HepG2 (cell line): ENCODE results near the gene HYPK. TPM values are rescaled to one million over a fixed set of nuclear protein-coding genes. Genes with fewer than 3 reads are reported as not detected.

Experiments
- CREM ChIP-seq, 2 experiments: sonication (generic) in 1 of 2; formaldehyde crosslinking in 1 of 2; IDR thresholded peaks; 2 replicates each; pipeline versions ENCODE4 v1.4.0 to v1.6.1; 2016 to 2020; ENCODE audit warnings: antibody characterized with exemption in 1 of 2, mild to moderate bottlenecking in 1 of 2, missing genetic modification reagents in 1 of 2
- KLF6 ChIP-seq: IDR thresholded peaks from 2 replicates; pipeline ENCODE4 v1.8.0; 2016; ENCODE audit warnings: missing biosample characterization, missing genetic modification reagents
- MAFG ChIP-seq: sonication (generic); formaldehyde crosslinking; IDR thresholded peaks from 2 replicates; pipeline ENCODE4 v1.5.1; 2020; ENCODE audit warnings: mild to moderate bottlenecking, missing genetic modification reagents
- MEF2D ChIP-seq: sonication (generic); formaldehyde crosslinking; IDR thresholded peaks from 2 replicates; pipeline ENCODE4 v1.5.1; 2020; ENCODE audit warnings: mild to moderate bottlenecking, missing genetic modification reagents
- NR2F1 ChIP-seq, 2 experiments: fragments of 450-650 bp in 1 of 2; formaldehyde crosslinking in 1 of 2; IDR thresholded peaks; 2 replicates each; pipeline versions ENCODE4 v1.5.0 to v1.6.1; 2016 to 2020; ENCODE audit warnings: mild to moderate bottlenecking in 1 of 2, missing compliant biosample characterization in 1 of 2, missing genetic modification reagents in 1 of 2, moderate library complexity in 1 of 2
- RCOR2 ChIP-seq: IDR thresholded peaks from 2 replicates; pipeline ENCODE4 v1.6.1; 2016; ENCODE audit warnings: missing biosample characterization, missing genetic modification reagents
- RFX1 ChIP-seq: fragments of 450-650 bp; IDR thresholded peaks from 2 replicates; pipeline ENCODE4 v1.6.1; 2017
- TAF1 ChIP-seq: sonication (generic); formaldehyde crosslinking; IDR thresholded peaks from 2 replicates; pipeline ENCODE4 v1.4.0; 2020; ENCODE audit warnings: missing genetic modification reagents
- TEAD2 ChIP-seq: sonication (generic); formaldehyde crosslinking; IDR thresholded peaks from 2 replicates; pipeline ENCODE4 v1.9.0; 2021; ENCODE audit warnings: missing genetic modification reagents
- ZFX ChIP-seq: sonication (generic); formaldehyde crosslinking; IDR thresholded peaks from 2 replicates; pipeline ENCODE4 v1.4.0; 2020; ENCODE audit warnings: mild to moderate bottlenecking, low read depth, missing genetic modification reagents, moderate library complexity
- ZNF552 ChIP-seq: sonication (generic); formaldehyde crosslinking; IDR thresholded peaks from 2 replicates; pipeline ENCODE4 v1.9.0; 2022; ENCODE audit warnings: missing genetic modification reagents, mild to moderate bottlenecking, borderline replicate concordance
- ZNF652 ChIP-seq: IDR thresholded peaks from 2 replicates; pipeline ENCODE4 v1.6.1; 2016; ENCODE audit warnings: low read depth, borderline replicate concordance
- polyA plus RNA-seq, 8 experiments: library from polyadenylated mRNA; depleted of rRNA in 3 of 8; stranded (reverse) in 7 of 8; unstranded in 1 of 8; fragments of >200 nt; fragmentation: Illumina TruSeq in 4 of 8; extraction: Trizol in 4 of 8; gene quantifications; 2 replicates each; pipeline versions ENCODE4 v1.2.1 to v1.2.3, GENCODE V29; 2011 to 2016; ENCODE audit warnings: low read depth in 4 of 8, missing spikeins in 1 of 8, mixed read lengths in 1 of 8; ENCODE audit not compliant: insufficient read depth in 1 of 8
- total RNA-seq, 5 experiments: library from RNA; depleted of rRNA; stranded (reverse); fragments of >200 nt; fragmentation: Illumina TruSeq; extraction: Trizol; gene quantifications; 2 replicates each; pipeline ENCODE4 v1.2.3, GENCODE V29; 2016; ENCODE audit warnings: low read depth in 1 of 5
- TF ChIP-seq, protein P1 (sequence below): sonication (generic); formaldehyde crosslinking; IDR thresholded peaks from 2 replicates; pipeline ENCODE4 v1.5.0; 2020; ENCODE audit warnings: missing genetic modification reagents, mild to moderate bottlenecking, borderline replicate concordance
- TF ChIP-seq, protein P2 (sequence below): sonication (generic); formaldehyde crosslinking; conservative IDR thresholded peaks from 2 replicates; pipeline ENCODE4 v1.4.0; 2020; ENCODE audit warnings: missing genetic modification reagents
- TF ChIP-seq, protein P3 (sequence below): sonication (generic); formaldehyde crosslinking; IDR thresholded peaks from 2 replicates; pipeline ENCODE4 v1.4.0; 2020; ENCODE audit warnings: missing genetic modification reagents, mild to moderate bottlenecking, borderline replicate concordance
- TF ChIP-seq, protein P4 (sequence below): sonication (generic); formaldehyde crosslinking; IDR thresholded peaks from 2 replicates; pipeline ENCODE4 v1.4.0; 2020; ENCODE audit warnings: missing genetic modification reagents
- TF ChIP-seq, protein P5 (sequence below): sonication (generic); formaldehyde crosslinking; conservative IDR thresholded peaks from 2 replicates; pipeline ENCODE4 v1.4.0; 2020; ENCODE audit warnings: missing genetic modification reagents

HYPK gene
- total and polyA plus RNA-seq, 2 of the 13 experiments (the other 11 are each of a cell fraction or from before 2014, with no cell fraction given): 13.5 to 16.5 TPM

DNA sequence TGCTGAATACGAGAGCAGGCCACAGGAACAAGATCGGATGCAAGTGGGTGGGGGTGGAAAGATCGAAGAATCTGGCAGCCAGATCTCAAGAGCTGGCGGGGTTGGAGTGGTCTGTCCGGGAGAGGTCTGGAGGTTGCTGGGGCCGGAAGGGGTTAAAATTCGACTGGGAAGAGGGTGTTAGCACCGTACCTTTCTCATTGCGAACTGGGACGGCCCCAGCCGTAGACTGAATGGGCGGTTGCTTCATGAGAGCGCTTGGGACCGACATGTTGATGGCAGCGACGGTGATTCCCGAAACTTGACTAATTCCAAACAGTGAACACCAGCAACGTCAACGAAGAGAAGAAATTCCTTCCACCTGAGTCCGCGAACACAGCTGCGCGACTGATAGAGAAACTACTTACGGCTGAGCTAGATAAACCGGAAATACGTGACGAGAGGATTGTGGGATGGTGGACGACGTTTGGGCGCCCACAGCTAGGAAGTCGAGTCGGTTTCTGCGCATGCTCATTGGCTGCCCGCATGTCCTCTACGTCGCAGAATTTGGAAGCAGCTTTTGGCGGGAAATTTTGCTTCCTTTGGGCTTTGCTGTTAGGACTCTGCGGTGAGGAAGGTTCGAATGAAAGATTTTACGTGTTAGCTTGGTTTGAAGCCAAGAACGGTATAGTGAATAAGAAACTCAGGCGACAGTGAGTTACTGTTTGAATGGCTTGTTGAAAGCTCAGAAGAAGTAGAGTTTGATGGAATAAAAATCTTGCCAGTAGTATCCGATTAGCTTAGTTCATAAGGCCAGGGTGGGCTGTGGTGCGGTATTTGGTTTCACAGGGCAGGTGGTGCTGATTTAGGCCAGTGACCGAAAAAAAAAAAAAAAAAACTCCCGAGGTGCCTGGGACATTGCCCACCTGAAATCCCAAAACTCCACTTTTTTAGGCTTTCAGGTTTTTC is 24.2 kb downstream of the HYPK start, which contains the start of gene MFAP1 (continued):
- TF ChIP-seq, protein P1, sequence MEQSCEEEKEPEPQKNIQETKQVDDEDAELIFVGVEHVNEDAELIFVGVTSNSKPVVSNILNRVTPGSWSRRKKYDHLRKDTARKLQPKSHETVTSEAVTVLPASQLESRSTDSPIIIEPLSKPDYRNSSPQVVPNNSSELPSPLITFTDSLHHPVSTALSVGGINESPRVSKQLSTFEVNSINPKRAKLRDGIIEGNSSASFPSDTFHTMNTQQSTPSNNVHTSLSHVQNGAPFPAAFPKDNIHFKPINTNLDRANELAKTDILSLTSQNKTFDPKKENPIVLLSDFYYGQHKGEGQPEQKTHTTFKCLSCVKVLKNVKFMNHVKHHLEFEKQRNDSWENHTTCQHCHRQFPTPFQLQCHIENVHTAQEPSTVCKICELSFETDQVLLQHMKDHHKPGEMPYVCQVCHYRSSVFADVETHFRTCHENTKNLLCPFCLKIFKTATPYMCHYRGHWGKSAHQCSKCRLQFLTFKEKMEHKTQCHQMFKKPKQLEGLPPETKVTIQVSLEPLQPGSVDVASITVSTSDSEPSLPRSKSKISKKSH (CRISPR knock-in tag): peak; percentile 61; the same call in 1 of the 2 replicates
- TF ChIP-seq RFX1: no peak
- peak; percentile 84 for TF ChIP-seq TAF1 (CRISPR knock-in tag)
- peak; percentile 80; the same call in 1 of the 2 replicates for TF ChIP-seq ZFX (CRISPR knock-in tag)
- TF ChIP-seq ZNF552 (CRISPR knock-in tag): peak; percentile 67; the same call in 1 of the 2 replicates
- no peak for TF ChIP-seq KLF6
- peak; percentile 88 for TF ChIP-seq CREM (IDR thresholded peaks at IDR 0.05)
- TF ChIP-seq CREM (CRISPR knock-in tag; IDR thresholded peaks at IDR 0.05): no peak
- TF ChIP-seq MEF2D (CRISPR knock-in tag): peak; percentile 84
- no peak for TF ChIP-seq RCOR2 (CRISPR knock-in tag)
- TF ChIP-seq NR2F1 (CRISPR knock-in tag; IDR thresholded peaks at IDR 0.05): no peak
- TF ChIP-seq, protein P2, sequence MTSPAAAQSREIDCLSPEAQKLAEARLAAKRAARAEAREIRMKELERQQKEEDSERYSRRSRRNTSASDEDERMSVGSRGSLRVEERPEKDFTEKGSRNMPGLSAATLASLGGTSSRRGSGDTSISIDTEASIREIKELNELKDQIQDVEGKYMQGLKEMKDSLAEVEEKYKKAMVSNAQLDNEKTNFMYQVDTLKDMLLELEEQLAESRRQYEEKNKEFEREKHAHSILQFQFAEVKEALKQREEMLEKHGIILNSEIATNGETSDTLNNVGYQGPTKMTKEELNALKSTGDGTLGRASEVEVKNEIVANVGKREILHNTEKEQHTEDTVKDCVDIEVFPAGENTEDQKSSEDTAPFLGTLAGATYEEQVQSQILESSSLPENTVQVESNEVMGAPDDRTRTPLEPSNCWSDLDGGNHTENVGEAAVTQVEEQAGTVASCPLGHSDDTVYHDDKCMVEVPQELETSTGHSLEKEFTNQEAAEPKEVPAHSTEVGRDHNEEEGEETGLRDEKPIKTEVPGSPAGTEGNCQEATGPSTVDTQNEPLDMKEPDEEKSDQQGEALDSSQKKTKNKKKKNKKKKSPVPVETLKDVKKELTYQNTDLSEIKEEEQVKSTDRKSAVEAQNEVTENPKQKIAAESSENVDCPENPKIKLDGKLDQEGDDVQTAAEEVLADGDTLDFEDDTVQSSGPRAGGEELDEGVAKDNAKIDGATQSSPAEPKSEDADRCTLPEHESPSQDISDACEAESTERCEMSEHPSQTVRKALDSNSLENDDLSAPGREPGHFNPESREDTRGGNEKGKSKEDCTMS (CRISPR knock-in tag): no peak
- TF ChIP-seq, protein P3, sequence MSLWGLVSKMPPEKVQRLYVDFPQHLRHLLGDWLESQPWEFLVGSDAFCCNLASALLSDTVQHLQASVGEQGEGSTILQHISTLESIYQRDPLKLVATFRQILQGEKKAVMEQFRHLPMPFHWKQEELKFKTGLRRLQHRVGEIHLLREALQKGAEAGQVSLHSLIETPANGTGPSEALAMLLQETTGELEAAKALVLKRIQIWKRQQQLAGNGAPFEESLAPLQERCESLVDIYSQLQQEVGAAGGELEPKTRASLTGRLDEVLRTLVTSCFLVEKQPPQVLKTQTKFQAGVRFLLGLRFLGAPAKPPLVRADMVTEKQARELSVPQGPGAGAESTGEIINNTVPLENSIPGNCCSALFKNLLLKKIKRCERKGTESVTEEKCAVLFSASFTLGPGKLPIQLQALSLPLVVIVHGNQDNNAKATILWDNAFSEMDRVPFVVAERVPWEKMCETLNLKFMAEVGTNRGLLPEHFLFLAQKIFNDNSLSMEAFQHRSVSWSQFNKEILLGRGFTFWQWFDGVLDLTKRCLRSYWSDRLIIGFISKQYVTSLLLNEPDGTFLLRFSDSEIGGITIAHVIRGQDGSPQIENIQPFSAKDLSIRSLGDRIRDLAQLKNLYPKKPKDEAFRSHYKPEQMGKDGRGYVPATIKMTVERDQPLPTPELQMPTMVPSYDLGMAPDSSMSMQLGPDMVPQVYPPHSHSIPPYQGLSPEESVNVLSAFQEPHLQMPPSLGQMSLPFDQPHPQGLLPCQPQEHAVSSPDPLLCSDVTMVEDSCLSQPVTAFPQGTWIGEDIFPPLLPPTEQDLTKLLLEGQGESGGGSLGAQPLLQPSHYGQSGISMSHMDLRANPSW (CRISPR knock-in tag): no peak
- TF ChIP-seq, protein P4, sequence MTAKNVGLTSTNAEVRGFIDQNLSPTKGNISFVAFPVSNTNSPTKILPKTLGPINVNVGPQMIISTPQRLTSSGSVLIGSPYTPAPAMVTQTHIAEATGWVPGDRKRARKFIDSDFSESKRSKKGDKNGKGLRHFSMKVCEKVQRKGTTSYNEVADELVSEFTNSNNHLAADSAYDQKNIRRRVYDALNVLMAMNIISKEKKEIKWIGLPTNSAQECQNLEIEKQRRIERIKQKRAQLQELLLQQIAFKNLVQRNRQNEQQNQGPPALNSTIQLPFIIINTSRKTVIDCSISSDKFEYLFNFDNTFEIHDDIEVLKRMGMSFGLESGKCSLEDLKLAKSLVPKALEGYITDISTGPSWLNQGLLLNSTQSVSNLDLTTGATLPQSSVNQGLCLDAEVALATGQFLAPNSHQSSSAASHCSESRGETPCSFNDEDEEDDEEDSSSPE (CRISPR knock-in tag): peak; percentile 99
- peak; percentile 94 for TF ChIP-seq ZNF652 (CRISPR knock-in tag)
- no peak for TF ChIP-seq MAFG (CRISPR knock-in tag)
- TF ChIP-seq, protein P5, sequence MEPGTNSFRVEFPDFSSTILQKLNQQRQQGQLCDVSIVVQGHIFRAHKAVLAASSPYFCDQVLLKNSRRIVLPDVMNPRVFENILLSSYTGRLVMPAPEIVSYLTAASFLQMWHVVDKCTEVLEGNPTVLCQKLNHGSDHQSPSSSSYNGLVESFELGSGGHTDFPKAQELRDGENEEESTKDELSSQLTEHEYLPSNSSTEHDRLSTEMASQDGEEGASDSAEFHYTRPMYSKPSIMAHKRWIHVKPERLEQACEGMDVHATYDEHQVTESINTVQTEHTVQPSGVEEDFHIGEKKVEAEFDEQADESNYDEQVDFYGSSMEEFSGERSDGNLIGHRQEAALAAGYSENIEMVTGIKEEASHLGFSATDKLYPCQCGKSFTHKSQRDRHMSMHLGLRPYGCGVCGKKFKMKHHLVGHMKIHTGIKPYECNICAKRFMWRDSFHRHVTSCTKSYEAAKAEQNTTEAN (CRISPR knock-in tag): peak; percentile 61; the same call in 1 of the 2 replicates
- no peak for TF ChIP-seq TEAD2 (CRISPR knock-in tag)
